Epithelial cell of esophagus (primary cell): Measurements from ENCODE around the gene PAK5.

Source experiments
- DNase-seq: peaks from one replicate; pipeline ENCODE4 v3.0.0; 2010; ENCODE audit warnings: low read depth
- H3K4me3 ChIP-seq: 2 replicates; pipeline ENCODE4 v1.5.1; 2011; ENCODE audit warnings: mild to moderate bottlenecking, low read length, control low read depth
- CTCF ChIP-seq: IDR thresholded peaks from 2 replicates; pipeline ENCODE4 v1.5.1; 2011; ENCODE audit warnings: low read depth, mild to moderate bottlenecking, low read length, control low read depth, inconsistent platforms; ENCODE audit not compliant: insufficient read depth; ENCODE audit errors: missing control alignments

Gene PAK5

DNA sequence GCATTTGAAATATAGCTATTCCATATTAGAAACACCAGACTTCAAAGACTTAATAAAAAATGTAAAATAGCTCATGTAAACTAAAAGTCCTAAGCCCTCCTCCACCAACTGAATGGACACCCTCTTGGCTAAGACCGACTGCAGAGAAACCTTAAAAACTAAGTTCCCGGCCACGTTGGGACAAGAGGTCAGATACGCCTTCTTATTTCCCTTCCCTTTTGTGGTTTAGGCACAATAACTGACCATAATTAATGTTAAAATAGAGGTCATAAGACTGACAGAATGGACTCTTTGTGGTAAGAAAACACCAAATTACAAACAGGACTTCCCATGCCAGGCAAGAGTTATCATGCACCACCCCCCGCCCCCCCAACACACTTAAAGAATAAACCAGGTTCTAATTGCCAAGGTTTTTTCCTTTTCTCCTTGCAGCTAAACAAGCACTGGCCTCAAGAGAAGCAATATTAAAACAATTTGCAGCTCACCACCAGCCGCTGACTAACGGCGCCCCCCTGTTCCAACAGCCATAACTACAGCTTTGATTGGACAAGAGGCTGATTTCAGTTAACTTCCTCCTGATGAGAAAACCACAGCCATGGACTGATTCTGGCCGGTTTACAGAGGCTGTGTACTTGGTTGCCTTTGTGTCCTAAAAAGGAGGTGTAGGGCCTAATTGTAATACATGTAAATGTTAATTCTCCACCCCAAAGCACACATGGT lies 335.2 kb downstream of the PAK5 start:
- no peak for TF ChIP-seq CTCF
- DNase-seq = no peak
- no peak overlapping the region for H3K4me3 ChIP-seq

- no peak for TF ChIP-seq CTCF
- DNase-seq = no peak
- H3K4me3 ChIP-seq = no peak overlapping the region
Observed at GRCh38 chr20:9501473-9501872, 337.4 kb downstream of the PAK5 start.

GRCh38 chr20:9500121-9500520 lies 338.8 kb downstream of the PAK5 start:
- no peak overlapping the region for H3K4me3 ChIP-seq
- TF ChIP-seq CTCF = no peak
- DNase-seq = no peak

DNA sequence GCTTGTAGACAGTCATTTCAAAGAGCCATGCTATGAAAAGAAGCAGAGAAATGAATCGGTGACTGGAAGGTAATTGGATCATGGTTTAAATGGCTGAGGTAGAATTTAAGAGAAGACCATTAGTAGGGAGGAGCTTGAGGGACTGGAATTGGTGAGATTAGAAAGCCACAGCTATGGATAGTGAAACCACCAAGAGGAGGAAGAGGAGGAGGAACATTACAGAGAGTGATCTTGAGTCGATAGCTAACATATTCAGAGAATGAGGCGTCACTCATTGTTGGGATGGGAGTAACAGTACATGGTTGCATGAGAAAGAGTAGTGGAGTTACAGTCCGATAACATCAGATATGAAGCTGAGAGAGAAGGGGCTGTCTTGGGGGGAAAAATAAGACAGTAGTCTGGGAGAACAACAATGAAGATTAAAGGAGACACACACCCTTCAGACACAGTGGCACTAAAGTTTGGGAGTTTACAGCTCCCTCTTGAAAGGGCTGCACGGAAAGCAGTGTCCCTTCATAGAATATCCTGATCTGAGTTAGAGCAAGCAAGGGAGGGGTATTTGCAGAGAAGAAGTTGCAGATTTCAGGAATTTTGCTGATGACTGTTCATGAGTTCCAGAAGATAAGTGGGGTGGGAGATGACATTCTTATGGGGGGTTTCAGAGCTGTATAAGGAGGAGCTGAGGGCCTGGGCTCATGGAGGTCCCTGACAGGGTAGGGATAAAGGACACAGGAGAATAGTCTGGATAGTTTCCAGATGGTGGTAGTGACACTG lies 339.6 kb downstream of the PAK5 start:
- no peak for TF ChIP-seq CTCF
- no peak overlapping the region for H3K4me3 ChIP-seq
- no peak for DNase-seq

- DNase-seq = no peak
- no peak for TF ChIP-seq CTCF
- no peak overlapping the region for H3K4me3 ChIP-seq
Observed at GRCh38 chr20:9498322-9498721, 340.6 kb downstream of the PAK5 start.

DNA sequence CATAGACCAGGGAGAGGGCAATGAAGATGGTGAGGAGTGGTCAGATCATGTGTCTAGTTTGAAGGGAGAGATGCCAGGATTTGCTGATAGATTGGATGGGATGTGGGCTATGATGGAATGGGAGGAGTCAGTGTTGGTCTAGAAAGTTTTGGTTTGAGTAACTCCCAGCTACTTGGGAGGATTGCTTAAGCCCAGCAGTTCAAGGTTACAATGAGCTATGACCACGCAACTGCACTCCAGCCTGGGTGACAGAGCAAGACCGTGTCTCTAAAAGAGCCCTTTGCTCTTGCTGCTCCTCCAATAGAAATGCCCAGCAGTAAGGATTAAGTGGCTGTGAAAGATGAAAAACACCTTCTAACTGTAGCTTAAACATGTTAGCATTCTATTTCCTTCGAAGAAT lies 342.7 kb downstream of the PAK5 start:
- no peak for TF ChIP-seq CTCF
- DNase-seq = no peak
- no peak overlapping the region for H3K4me3 ChIP-seq
